GM12878 (cell line): ENCODE results near the gene AOPEP. TPM values are rescaled to one million over a fixed set of nuclear protein-coding genes. Genes with fewer than 3 reads are reported as not detected.

Experiments used
- ATAC-seq: fragments of 200-7000 bp; cut with Tn5 transposase; 3 replicates; pipeline ENCODE4 v1.9.1; 2020; ENCODE audit warnings: mild to moderate bottlenecking, moderate library complexity
- BruUV-seq: library from RNA; stranded (reverse); fragments of 400-500 nt; replicated peaks from 2 replicates; lab custom pipeline; 2021; lab: Mats Ljungman, UMichigan
- CTCF ChIA-PET: fragments of 300-600 bp; sonication (Branson Sonifier 250); formaldehyde crosslinking; extraction: SDS; loops from one replicate; lab custom pipeline; 2021; ENCODE audit warnings: inconsistent platforms; lab: Yijun Ruan, JAX
- POLR2A ChIA-PET: fragments of 350-600 bp; formaldehyde crosslinking; extraction: SDS; loops from one replicate; lab custom pipeline; 2021; ENCODE audit warnings: inconsistent platforms; lab: Charles Lee
- RAD21 ChIA-PET: fragments of 300-600 bp; sonication (Branson Sonifier 250); formaldehyde crosslinking; loops from one replicate; lab custom pipeline; 2023; ENCODE audit warnings: antibody characterized with exemption; ENCODE audit not compliant: unreplicated experiment; lab: Charles Lee
- SMC1A ChIA-PET: fragments of 300-600 bp; sonication (Branson Sonifier 250); formaldehyde crosslinking; loops from one replicate; lab custom pipeline; 2023; ENCODE audit not compliant: unreplicated experiment, uncharacterized antibody; lab: Charles Lee
- DNase-seq: peaks from one replicate; pipeline ENCODE4 v3.0.0-alpha.2; 2011; ENCODE audit warnings: low read depth, low spot score
- FAIRE-seq: peaks from 3 replicates; lab custom pipeline; 2011; peaks lifted over from hg19 to GRCh38; lab: Jason Lieb, UNC
- H2AFZ ChIP-seq: 2 replicates; pipeline ENCODE4 v1.6.0; 2011; ENCODE audit warnings: low read depth, low read length, control low read depth; ENCODE audit not compliant: control insufficient read depth
- H3K27ac ChIP-seq: 2 replicates; pipeline ENCODE4 v1.5.1; 2011; ENCODE audit warnings: control low read depth; ENCODE audit not compliant: control insufficient read depth, insufficient read depth
- H3K27me3 ChIP-seq, 2 experiments: replicated peaks in 1 of 2; 2 replicates each; pipeline versions ENCODE4 v1.6.0 to v1.6.1; 2011; ENCODE audit warnings: low read length in 1 of 2; ENCODE audit not compliant: control insufficient read depth in 2 of 2, insufficient read depth in 2 of 2
- H3K36me3 ChIP-seq, 2 experiments: 2 replicates each; pipeline ENCODE4 v1.5.1; 2011; ENCODE audit warnings: low read length in 1 of 2; ENCODE audit not compliant: control insufficient read depth in 2 of 2, insufficient read depth in 2 of 2
- H3K4me1 ChIP-seq: 2 replicates; pipeline ENCODE4 v1.6.1; 2011; ENCODE audit warnings: mild to moderate bottlenecking, low read length, moderate library complexity, mixed read lengths; ENCODE audit not compliant: control insufficient read depth, insufficient read depth
- H3K4me2 ChIP-seq: 2 replicates; pipeline ENCODE4 v1.6.0; 2011; ENCODE audit warnings: control low read depth; ENCODE audit not compliant: control insufficient read depth, insufficient read depth
- H3K4me3 ChIP-seq: fragments of 200-600 bp; sonication (generic); 2 replicates; pipeline ENCODE4 v1.5.1; 2016
- H3K79me2 ChIP-seq: 2 replicates; pipeline ENCODE4 v1.6.0; 2011; ENCODE audit warnings: low read length; ENCODE audit not compliant: control insufficient read depth, insufficient read depth
- H3K9ac ChIP-seq: 2 replicates; pipeline ENCODE4 v1.8.0; 2011; ENCODE audit warnings: low read length, control low read depth, mixed read lengths; ENCODE audit not compliant: control insufficient read depth, insufficient read depth
- H3K9me3 ChIP-seq: replicated peaks from 3 replicates; pipeline ENCODE4 v1.5.1; 2011; ENCODE audit warnings: mild to moderate bottlenecking, low read length; ENCODE audit not compliant: control insufficient read depth, insufficient read depth
- H4K20me1 ChIP-seq: 2 replicates; pipeline ENCODE4 v1.6.0; 2011; ENCODE audit not compliant: control insufficient read depth, insufficient read depth
- CEBPB ChIP-seq, 2 experiments: fragments of 150-350 bp in 1 of 2; IDR thresholded peaks; 2 replicates each; pipeline ENCODE4 v1.6.1; 2012 to 2014; ENCODE audit warnings: low read depth in 2 of 2, low read length in 2 of 2, borderline replicate concordance in 1 of 2, inconsistent platforms in 1 of 2
- CREB1 ChIP-seq: IDR thresholded peaks from 2 replicates; pipeline ENCODE4 v1.6.1; 2012; ENCODE audit warnings: low read depth, mild to moderate bottlenecking, inconsistent platforms
- EP300 ChIP-seq, 2 experiments: fragments of 150-350 bp in 1 of 2; IDR thresholded peaks; 2 replicates each; pipeline ENCODE4 v1.6.1; 2011 to 2012; ENCODE audit warnings: low read depth in 2 of 2, low read length in 2 of 2, borderline replicate concordance in 1 of 2, improper control_type of control experiment in 1 of 2, inconsistent platforms in 1 of 2; ENCODE audit not compliant: control insufficient read depth in 1 of 2
- HCFC1 ChIP-seq: fragments of 150-350 bp; IDR thresholded peaks from 2 replicates; pipeline ENCODE4 v1.6.1; 2014; ENCODE audit warnings: low read length
- HDAC6 ChIP-seq: fragments of 200-600 bp; sonication (generic); IDR thresholded peaks from one replicate; pipeline ENCODE4 v1.8.0; 2017; ENCODE audit warnings: antibody characterized with exemption; ENCODE audit not compliant: unreplicated experiment
- IRF3 ChIP-seq: fragments of 450-650 bp; IDR thresholded peaks from 2 replicates; pipeline ENCODE4 v1.6.1; 2014; ENCODE audit warnings: mild to moderate bottlenecking
- MEF2B ChIP-seq: fragments of 450-650 bp; IDR thresholded peaks from 2 replicates; pipeline ENCODE4 v1.6.1; 2018; ENCODE audit warnings: mild to moderate bottlenecking, moderate library complexity; ENCODE audit not compliant: partially characterized antibody, poor library complexity, severe bottlenecking
- PAX8 ChIP-seq: fragments of 450-650 bp; IDR thresholded peaks from 2 replicates; pipeline ENCODE4 v1.6.1; 2017; ENCODE audit warnings: mild to moderate bottlenecking, moderate library complexity
- RCOR1 ChIP-seq: conservative IDR thresholded peaks from 2 replicates; pipeline ENCODE4 v1.6.1; 2012; ENCODE audit warnings: low read depth, low read length, improper control_type of control experiment
- SIX5 ChIP-seq: IDR thresholded peaks from 2 replicates; pipeline ENCODE4 v1.6.1; 2011; ENCODE audit warnings: mild to moderate bottlenecking, low read depth, low read length, moderate library complexity; ENCODE audit not compliant: severe bottlenecking
- SMARCA5 ChIP-seq: fragments of 450-650 bp; IDR thresholded peaks from 2 replicates; pipeline ENCODE4 v1.6.1; 2017; ENCODE audit warnings: mild to moderate bottlenecking
- SMC3 ChIP-seq: IDR thresholded peaks from 2 replicates; pipeline ENCODE4 v1.6.1; 2011; ENCODE audit warnings: low read length, improper control_type of control experiment, borderline replicate concordance
- SP1 ChIP-seq: IDR thresholded peaks from one replicate; pipeline ENCODE4 v1.6.1; 2011; ENCODE audit warnings: low read depth, low read length
- SPI1 ChIP-seq: IDR thresholded peaks from 2 replicates; pipeline ENCODE4 v1.6.1; 2011; ENCODE audit warnings: low read depth, mild to moderate bottlenecking, low read length, moderate library complexity, borderline replicate concordance; ENCODE audit not compliant: insufficient read depth
- SRF ChIP-seq, 2 experiments: IDR thresholded peaks; 2 replicates each; pipeline ENCODE4 v1.6.1; 2011; ENCODE audit warnings: low read depth in 2 of 2, low read length in 2 of 2, mild to moderate bottlenecking in 1 of 2, moderate library complexity in 1 of 2
- TBL1XR1 ChIP-seq: IDR thresholded peaks from 2 replicates; pipeline ENCODE4 v1.6.1; 2012; ENCODE audit warnings: low read depth, low read length, improper control_type of control experiment
- TCF7 ChIP-seq: IDR thresholded peaks from 2 replicates; pipeline ENCODE4 v1.6.1; 2014; ENCODE audit warnings: antibody characterized with exemption, borderline replicate concordance
- WRNIP1 ChIP-seq: IDR thresholded peaks from 2 replicates; pipeline ENCODE4 v1.6.1; 2011; ENCODE audit warnings: low read depth, low read length, improper control_type of control experiment, borderline replicate concordance
- ZNF207 ChIP-seq: fragments of 450-650 bp; IDR thresholded peaks from 2 replicates; pipeline ENCODE4 v1.6.1; 2014; ENCODE audit warnings: antibody characterized with exemption, mild to moderate bottlenecking, borderline replicate concordance
- ZNF622 ChIP-seq: fragments of 450-650 bp; IDR thresholded peaks from 2 replicates; pipeline ENCODE4 v1.6.1; 2017; ENCODE audit warnings: mild to moderate bottlenecking, inconsistent platforms
- WGBS: methylation state at CpG from one replicate; pipeline ENCODE4 v1.1.6; 2016; ENCODE audit warnings: low lambda C conversion rate; ENCODE audit not compliant: insufficient replicate concordance, insufficient coverage; ENCODE audit errors: missing lambda C conversion rate; 5-methylcytosine and 5-hydroxymethylcytosine counted together
- in situ Hi-C: fragments of 300-500 bp; cut with MboI; formaldehyde crosslinking; loops from 9 replicates; pipeline ENCODE4 v1.14.3; 2018; ENCODE audit warnings: mixed read lengths
- intact Hi-C: fragments of 100-400 bp; cut with micrococcal nuclease; formaldehyde crosslinking; loops from one replicate; pipeline ENCODE4 v1.14.2; 2022; ENCODE audit not compliant: unreplicated experiment
- polyA plus RNA-seq, 11 experiments: library from polyadenylated mRNA; depleted of rRNA in 4 of 11; unstranded in 6 of 11; stranded (reverse) in 5 of 11; fragments of >200 nt; fragmentation: Nextera tagmentation in 4 of 11; fragmentation: Illumina TruSeq in 1 of 11; extraction: Ambion mirVana in 4 of 11; extraction: Trizol in 1 of 11; gene quantifications; 1 replicate in 1 of 11; 2 replicates in 10 of 11; pipeline versions ENCODE4 v1.2.1 to v1.2.3, GENCODE V29; 2011 to 2016; ENCODE audit warnings: inconsistent platforms in 2 of 11, missing spikeins in 2 of 11, low read depth in 1 of 11
- total RNA-seq, 4 experiments: library from RNA; depleted of rRNA in 3 of 4; stranded (reverse); fragments of >200 nt in 3 of 4; fragmentation: Illumina TruSeq in 1 of 4; extraction: Trizol in 1 of 4; gene quantifications; 2 replicates each; pipeline versions ENCODE4 v1.2.1 to v1.2.3, GENCODE V29; 2013 to 2021
- TF ChIP-seq, protein P1 (sequence below): IDR thresholded peaks from 2 replicates; pipeline ENCODE4 v1.6.1; 2011; ENCODE audit warnings: low read depth, mild to moderate bottlenecking, low read length, moderate library complexity, borderline replicate concordance; ENCODE audit errors: extremely low read depth
- TF ChIP-seq, protein P2 (sequence below): IDR thresholded peaks from 2 replicates; pipeline ENCODE4 v1.6.1; 2011; ENCODE audit warnings: mild to moderate bottlenecking, low read depth, low read length, moderate library complexity; ENCODE audit not compliant: insufficient replicate concordance

The AOPEP gene
- total and polyA plus RNA-seq, 10 of the 15 experiments (the other 5 are each of a cell fraction or from before 2014, with no cell fraction given) = 2.3 to 16.9 (median 10.1) TPM

GRCh38 chr9:94696545-94696944 lies 30.0 kb upstream of the AOPEP start (continued):
- TF ChIP-seq WRNIP1 (no peak), IRF3 (no peak), RCOR1 (no peak), SP1 (no peak)

GRCh38 chr9:94697972-94698581 lies 28.4 kb upstream of the AOPEP start:
- H3K9ac ChIP-seq = no peak overlapping the region
- DNase-seq (no peak), FAIRE-seq (no peak), ATAC-seq (no peak)
- in situ Hi-C loops = loop anchor here (25.0 kb wide), 1 partner anchor 1514 kb away; no protein-coding TSS in a partner anchor
- RAD21 ChIA-PET = interaction anchor here (1.1 kb wide), 1 partner anchor 16 kb away, joined by 3 read pairs; no protein-coding TSS in a partner anchor
- no peaks in the 10 kb centered on the region for H4K20me1 ChIP-seq
- BruUV-seq = no TSS peak
- SMC1A ChIA-PET = interaction anchor here (0.9 to 1.6 kb wide), 3 partner anchors 10 to 429 kb away, joined by 3 read pairs; no protein-coding TSS in a partner anchor
- no peaks in the 10 kb centered on the region for H3K9me3 ChIP-seq
- H2AFZ ChIP-seq = no peak overlapping the region
- H3K36me3 ChIP-seq = no peaks in the 10 kb centered on the region
- H3K4me2 ChIP-seq = no peak overlapping the region
- intact Hi-C loops = no loop called here
- H3K79me2 ChIP-seq = no peaks in the 10 kb centered on the region
- POLR2A ChIA-PET = no interaction called here
- no peak overlapping the region for H3K4me3 ChIP-seq
- no peak overlapping the region for H3K27ac ChIP-seq
- H3K4me1 ChIP-seq = no peaks in the 10 kb centered on the region
- H3K27me3 ChIP-seq = peaks cover 0 to 2% of the 10 kb centered on the region in 2 experiments; a peak in 2 of 4 replicates
- CTCF ChIA-PET = interaction anchor here (0.6 to 2.7 kb wide), 5 partner anchors 17 to 433 kb away, joined by 3 to 13 read pairs (median 5); no protein-coding TSS in a partner anchor
- no peak for TF ChIP-seq MEF2B
- no peak for TF ChIP-seq HCFC1
- TF ChIP-seq PAX8 = no peak
- TF ChIP-seq HDAC6 = no peak
- no peak for TF ChIP-seq CEBPB (IDR thresholded peaks at IDR 0.05; ENCODE audit: borderline replicate concordance in 1 of 2, low read depth in 2 of 2, low read length in 2 of 2)
- TF ChIP-seq SRF (IDR thresholded peaks at IDR 0.05; ENCODE audit: low read depth in 2 of 2, low read length in 2 of 2) = no peak
- TF ChIP-seq, protein P1, sequence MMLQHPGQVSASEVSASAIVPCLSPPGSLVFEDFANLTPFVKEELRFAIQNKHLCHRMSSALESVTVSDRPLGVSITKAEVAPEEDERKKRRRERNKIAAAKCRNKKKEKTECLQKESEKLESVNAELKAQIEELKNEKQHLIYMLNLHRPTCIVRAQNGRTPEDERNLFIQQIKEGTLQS = no peak
- TF ChIP-seq SMC3 = no peak
- no peak for TF ChIP-seq SIX5
- TF ChIP-seq SPI1 = no peak
- no peak for TF ChIP-seq SMARCA5
- TF ChIP-seq TBL1XR1 = no peak
- no peak for TF ChIP-seq ZNF622
- TF ChIP-seq, protein P2, sequence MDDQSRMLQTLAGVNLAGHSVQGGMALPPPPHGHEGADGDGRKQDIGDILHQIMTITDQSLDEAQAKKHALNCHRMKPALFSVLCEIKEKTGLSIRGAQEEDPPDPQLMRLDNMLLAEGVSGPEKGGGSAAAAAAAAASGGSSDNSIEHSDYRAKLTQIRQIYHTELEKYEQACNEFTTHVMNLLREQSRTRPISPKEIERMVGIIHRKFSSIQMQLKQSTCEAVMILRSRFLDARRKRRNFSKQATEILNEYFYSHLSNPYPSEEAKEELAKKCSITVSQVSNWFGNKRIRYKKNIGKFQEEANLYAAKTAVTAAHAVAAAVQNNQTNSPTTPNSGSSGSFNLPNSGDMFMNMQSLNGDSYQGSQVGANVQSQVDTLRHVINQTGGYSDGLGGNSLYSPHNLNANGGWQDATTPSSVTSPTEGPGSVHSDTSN = no peak
- TF ChIP-seq TCF7 = no peak
- TF ChIP-seq CREB1 = no peak
- TF ChIP-seq EP300 (IDR thresholded peaks at IDR 0.05; ENCODE audit: borderline replicate concordance in 1 of 2, control insufficient read depth in 1 of 2, low read depth in 2 of 2, low read length in 2 of 2) = no peak
- no peak for TF ChIP-seq ZNF207
- WGBS = 56% methylated on average over 5 of the region's 5 CpGs
